NCI-H1436 (cell line): ENCODE data around the gene TAF1A.

ENCODE experiments used
- DNase-seq: peaks from one replicate; lab custom pipeline; 2025; lab: John Stamatoyannopoulos, UW

The TAF1A gene

DNA sequence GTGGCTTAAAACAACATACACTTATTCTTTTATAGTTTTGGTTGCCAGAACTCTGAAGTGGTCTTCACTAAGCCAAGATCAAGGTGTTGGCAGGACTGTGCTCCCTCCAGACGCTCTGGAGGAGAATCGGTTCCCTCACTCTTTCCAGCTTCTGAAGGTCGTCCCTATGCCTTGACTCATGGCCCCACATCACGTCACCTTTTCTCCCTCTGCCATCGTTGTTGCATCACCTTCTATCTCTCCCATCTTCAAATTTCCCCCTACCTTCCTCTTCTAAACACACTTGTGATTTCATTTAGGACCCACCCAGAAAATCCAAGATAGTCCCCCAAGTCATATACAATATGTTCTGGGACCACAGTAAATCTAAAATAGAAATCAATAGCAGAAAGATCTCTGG is 54.3 kb downstream of the TAF1A start:
- DNase-seq = no peak

DNA sequence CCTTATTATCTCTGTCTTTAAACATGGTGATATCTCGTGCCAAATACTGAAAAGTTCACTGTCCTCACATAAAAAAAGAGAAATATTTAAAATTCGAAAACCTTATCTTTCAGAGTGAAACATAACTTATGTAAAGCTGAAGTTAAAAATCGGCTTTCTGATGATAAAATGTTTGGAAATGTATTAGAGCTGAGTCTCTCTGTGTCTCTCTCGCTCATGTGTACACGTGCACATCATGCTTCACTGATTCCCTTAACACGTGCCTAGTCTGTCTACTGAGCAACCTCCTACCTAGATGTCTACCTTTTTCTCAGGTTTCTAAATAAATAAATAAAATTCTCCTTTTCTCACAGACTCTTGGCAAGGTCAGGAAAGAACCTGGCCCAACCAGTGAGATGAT is 58.9 kb downstream of the TAF1A start:
- DNase-seq = no peak

DNA sequence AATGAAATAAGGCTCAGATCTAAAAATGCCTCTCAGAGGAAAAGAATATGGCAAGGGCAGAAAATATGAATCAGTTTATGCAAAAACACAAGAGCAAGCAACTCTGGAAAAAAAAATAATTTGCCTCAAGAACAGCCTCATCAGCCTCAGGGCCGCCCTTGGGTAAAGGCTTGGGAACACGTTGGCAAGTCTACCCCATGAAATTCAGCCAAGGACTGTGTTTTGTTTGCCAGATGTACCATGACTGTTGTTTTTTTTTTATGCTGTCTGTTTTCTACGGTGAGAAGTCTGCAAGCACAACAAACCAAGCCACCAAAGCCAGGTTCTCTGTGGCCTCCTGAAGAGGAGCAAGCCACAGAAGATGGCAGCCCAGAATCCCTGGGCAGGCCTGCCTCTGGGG is 59.8 kb downstream of the TAF1A start:
- no peak for DNase-seq

DNA sequence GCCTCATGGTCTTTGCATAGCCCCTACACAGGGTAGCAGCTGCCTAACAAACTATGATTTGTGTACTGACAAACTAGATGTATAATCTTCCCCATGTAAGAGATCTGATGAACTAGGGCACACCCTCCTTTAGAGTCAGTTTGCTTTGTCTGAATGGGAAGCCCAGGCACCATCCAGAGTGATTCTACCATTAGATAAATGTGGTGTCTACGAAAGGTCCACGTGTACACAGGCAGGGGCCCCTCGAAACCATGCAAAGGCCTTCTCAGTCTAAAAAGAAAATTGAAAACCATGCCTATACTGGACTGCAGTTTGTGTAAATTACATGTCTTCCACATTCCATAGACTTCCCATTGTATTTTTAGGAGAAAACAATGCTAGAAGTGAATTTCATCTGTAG is 60.6 kb downstream of the TAF1A start:
- DNase-seq = no peak

DNA sequence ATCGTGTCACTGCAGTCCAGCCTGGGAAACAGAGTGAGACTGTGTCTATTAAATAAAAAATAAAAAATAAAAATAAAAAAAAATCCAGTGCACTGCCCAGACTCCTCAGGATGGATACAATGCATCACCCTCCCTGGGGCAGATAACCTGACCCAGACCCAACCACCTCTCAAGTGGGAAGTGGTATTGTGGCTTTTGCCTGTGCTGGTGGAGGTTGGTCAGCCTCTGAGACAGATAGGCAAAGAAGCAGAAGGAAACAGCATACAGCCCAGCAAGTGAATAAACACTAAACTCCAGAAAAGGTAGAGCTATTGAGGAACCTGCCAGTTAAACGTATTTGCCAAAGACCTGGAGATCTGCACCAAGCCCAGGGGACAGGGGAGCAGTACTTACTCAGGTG is 63.8 kb downstream of the TAF1A start:
- no peak for DNase-seq

DNA sequence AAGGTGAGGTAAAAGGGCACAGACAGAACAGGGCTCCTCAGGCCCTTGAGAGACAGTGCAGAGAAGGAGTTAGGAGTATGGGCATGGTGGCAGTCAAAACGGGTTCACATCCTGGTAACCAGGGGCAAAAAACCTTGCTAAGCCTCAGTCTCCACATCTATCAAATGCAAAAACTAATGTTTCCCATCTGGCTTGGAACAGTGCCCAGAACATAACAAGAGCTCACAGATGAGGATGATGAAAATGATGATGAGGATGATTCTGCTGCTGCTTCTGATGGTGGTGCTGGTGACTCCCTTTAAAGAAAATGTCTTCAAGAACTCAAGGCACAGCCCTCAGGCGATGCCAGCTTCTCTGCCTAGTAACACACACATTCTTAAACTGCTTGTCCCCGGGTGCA is 65.9 kb downstream of the TAF1A start:
- DNase-seq = no peak

DNA sequence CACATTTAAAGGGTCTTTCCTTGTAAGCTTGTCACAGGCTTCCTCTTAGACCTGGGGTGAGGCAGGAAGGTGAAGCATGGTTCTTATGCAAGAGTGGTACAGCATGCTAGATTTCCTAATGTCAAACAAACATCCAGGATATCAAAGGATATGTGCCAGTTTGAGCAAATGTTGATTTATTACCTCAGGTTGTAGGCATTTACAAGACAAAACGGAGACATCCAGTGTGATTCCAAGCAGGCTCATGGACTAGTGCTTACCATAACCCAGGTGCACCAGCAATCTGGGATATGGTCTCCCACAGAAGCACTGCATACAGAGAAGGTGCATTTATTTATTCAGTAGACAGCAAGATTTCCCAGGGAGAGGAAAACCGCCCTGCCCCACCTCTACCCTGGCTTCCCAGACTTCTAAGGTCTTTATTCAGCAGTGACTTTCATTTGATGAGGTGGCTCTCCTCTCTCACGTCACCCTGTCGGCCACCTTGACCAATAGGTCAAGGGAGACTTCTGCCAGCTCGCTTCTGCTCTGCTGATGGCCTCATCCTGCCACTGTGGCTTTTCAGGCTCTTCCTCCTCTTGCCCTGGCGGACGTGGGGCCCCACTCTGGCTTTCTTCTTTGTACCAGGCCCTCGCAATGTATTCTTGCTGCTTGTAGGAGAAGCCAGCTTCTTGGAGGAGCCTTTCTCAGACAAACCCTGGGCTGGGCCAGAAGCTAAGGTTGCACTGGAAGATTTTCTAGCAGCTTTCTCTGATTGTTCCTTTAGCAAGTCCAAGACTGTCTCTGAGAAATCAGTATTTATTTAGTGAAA is 67.4 kb downstream of the TAF1A start:
- DNase-seq = no peak

DNA sequence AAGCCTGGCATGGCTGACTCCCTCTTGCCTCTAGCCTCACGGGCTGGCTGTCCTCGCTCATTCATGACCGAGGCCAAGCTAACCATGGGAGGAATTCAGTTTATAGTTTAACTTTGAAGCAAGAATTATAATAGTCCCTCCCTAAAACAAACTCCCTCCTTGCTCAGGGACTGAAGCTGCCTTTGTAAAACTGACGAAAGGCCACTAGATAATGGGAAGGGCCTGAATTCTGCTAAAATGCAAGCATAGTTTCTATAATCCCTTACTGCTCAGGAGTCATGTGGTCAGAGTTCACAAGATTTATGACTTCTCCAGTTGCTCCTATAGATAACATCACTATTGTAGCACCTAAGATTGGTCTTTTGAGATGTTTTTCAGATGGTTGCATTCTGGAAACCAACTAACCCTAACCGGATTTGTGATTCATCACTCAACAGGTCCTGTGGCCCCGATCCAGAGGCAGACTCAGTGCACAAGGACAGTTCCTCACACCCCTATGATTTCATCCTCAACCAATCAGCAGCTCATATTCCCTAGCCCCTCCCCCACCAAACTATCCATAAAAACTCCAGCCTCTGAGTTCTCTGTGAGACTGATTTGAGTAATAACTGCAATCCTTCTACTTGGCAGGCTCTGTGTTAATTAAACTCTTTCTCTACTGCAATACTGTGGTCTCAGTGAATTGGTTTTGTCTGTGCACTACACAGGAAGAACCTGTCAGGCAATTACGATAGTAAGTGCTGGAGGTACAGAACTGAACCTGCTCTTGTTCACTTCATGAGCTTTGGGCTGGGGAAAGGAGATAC is 68.2 kb downstream of the TAF1A start:
- DNase-seq = no peak
